ENCODE measurements around the gene VPS8.

- TF ChIP-seq, protein P1, sequence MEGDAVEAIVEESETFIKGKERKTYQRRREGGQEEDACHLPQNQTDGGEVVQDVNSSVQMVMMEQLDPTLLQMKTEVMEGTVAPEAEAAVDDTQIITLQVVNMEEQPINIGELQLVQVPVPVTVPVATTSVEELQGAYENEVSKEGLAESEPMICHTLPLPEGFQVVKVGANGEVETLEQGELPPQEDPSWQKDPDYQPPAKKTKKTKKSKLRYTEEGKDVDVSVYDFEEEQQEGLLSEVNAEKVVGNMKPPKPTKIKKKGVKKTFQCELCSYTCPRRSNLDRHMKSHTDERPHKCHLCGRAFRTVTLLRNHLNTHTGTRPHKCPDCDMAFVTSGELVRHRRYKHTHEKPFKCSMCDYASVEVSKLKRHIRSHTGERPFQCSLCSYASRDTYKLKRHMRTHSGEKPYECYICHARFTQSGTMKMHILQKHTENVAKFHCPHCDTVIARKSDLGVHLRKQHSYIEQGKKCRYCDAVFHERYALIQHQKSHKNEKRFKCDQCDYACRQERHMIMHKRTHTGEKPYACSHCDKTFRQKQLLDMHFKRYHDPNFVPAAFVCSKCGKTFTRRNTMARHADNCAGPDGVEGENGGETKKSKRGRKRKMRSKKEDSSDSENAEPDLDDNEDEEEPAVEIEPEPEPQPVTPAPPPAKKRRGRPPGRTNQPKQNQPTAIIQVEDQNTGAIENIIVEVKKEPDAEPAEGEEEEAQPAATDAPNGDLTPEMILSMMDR (IDR thresholded peaks at IDR 0.05), result no peak
- TF ChIP-seq POLR2A (IDR thresholded peaks at IDR 0.05), result no peak
Measured at GRCh38 chr3:184769382-184770170, 42.4 kb upstream of the VPS8 start.

Measured in heart left ventricle (tissue), 13 donors.